ENCODE data around the gene FSD1.
A peak's percentile ranks its signal among the peaks of the same experiment; 100 is the strongest.

FSD1 gene

DNA sequence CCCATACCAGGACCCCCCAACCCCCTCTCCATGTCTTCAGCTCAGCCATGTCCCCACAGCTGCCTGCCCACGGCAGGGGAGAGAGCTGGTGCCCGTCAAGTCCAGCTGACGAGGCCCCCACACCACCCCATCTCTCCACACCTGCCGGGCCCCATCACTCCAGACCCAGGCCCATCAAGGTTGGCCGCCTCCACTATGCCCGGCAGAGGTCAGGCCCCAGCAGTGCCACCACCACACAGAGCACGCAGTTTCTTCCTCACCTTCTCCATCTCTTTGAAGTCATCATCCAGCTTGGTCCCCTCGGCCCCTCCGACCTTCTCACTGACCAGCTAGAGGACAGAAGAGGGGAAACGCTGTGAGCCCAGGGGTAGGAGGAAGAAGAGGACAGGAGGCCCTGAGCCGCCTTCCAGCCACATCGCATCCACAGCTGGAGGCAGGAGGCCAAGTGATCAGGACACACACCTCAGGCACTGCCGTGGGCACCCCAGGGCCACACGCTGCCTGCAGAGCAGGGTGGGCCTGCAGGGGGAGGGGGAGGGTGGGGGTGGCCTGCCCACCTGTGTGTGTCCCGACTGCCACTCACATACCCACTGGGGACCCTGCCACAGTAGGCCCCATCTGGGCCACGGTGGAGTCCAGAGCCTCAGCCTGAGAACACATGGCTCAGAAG is 62.4 kb downstream of the FSD1 start:
- no peak for DNase-seq

DNA sequence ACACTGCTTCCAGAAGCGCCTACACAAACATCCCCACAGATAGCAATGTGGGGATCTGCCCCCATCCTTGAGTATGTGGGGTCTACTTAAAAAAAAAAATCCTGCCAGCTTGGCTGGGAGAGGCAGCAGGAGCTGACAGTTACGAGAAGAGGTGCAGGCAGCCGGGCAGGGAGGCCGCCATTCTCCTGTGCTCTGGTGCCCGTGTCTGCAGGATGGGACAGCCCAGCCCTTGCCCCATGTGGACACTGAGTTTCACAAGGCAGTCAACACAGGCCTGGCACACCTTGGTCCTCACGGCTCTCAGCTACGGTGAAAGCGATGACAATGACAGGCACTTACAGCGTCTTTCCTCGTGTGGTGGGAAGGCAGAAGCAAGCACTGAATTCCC is 62.9 kb downstream of the FSD1 start:
- DNase-seq: no peak

DNA sequence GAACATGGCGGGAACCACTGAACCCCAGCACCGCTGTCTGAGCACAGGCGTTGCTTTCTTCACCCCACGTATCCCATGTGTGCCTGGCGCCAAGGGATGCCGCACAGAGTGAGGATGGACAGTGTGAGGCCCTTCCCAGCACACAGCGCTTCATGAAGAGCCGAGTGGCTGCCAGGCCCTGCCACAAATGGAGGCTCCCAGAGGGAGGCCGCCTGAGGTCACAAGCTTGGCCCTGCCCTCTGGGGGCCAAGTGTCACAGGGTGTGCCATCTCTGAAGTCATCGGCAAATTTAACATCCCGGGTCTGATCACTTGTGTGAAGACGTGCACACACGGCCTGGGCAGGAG is 63.4 kb downstream of the FSD1 start:
- no peak for DNase-seq

DNA sequence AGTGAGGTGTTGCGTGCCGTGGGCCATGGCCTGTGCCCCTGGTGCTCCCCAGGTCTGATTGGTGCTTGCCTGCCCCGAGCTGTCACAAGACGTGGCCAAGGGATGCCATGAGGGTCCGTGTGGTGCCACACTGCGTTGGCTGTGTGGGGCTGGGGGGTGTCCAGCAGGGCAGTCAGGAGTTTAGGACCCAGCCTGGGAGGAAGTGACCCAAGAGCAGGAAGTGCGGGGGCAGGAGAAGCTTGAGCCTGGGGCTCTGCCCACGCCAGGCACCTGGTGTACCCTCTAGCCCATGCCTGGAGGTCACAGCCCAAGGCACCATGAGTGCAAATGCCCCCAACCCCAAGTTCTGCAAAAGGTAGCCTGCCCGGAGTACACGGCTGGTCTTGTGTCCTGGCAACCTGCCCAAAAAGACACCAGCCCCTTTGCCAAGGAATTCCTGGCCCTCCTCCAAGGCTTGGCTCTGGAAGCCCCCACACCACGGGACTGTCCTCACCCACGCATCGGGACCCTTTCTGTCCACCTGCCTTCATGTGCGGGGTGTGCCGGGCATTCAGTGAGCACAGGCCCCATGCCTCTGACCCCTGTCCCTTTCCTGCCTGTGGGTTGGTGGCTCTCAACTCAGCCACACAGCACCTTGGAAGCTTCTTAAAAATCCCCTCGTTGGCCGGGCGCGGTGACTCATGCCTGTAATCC is 63.9 kb downstream of the FSD1 start:
- DNase-seq: no peak

DNA sequence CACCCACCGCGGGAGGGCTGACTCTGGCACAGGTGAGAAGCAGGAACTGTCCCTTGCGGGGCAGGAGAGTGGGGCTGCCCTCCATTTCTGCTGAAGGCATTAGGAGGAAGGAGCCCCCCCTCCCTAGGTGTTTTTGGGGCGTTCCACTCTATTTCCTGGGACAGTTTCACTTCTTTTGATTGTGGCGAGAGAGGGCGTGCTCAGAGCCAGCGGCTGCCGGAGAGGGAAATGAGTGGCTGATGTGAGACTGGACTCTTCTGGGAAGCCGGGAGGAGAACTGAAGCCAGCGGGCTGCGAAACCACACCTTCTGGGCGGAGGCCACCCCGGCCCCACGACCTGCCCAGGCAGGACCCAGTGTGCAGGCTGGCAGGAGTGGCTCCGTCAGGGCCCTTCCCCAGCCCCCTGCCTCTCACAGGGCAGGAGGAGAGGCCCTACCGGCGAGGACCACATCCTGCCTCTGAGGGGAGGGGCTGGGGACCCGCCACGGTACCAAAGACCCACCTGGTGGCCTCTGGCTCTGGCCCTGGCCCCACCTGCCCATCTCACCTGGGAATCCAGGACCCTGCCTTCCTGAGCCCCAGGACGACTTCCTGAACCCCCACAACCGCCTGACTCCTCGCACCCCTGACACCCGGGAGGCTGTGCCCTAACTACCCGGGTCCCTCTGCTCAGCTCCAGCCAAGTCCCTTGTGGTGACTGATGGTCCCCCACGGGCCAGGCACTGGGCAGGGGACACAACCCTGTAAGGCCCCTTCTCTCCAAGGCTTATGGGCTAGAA is 64.9 kb downstream of the FSD1 start:
- DNase-seq: peak; percentile 45

DNA sequence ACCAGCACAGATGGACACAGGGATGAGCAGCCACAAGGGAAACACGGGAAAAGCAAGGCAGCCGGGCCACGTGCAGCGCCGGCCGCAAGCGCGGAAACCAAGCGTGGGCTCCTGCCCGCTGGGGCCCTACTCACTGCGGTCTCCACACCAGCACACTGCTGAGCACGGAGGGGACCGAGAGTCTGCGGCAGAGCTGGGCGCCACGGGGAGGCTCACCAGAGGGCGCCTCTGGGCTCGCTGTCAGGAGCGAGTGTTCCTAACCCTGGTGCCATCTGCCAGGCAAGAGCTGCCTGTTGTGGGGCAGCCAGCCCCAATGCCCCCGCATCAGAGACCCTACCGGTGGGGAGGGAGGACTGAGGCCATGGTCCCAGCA is 65.5 kb downstream of the FSD1 start:
- peak; percentile 59 for DNase-seq

DNA sequence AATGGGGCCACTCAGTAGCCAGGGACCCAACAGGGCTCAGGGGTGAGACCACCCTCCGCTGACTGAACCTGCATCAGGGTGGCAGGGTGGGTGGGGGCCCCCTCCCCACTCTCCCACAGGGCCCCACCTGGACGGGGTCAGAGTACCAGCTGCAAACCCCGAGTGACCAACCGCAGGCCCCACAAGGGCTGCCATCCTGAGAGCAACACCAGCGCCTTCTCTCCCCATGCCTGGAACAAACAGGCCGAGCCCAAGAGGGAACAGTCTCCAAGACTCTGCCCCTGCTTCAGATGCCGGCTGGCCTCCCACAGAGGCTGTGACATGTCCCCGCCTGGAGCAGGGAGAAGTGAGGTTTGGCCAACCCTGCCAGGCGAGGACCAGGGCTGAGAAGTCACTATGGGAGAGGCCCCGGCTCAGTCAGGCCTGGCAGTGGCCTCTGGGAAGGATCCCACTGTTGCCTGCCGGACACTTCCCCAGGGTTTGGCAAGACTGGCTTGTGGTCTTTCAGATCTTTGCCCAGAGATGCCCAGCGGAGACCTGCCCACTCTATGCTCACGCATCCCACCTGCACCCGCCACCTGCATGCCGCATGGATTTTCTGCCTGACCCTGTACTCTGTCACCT is 66.1 kb downstream of the FSD1 start:
- DNase-seq: no peak

DNA sequence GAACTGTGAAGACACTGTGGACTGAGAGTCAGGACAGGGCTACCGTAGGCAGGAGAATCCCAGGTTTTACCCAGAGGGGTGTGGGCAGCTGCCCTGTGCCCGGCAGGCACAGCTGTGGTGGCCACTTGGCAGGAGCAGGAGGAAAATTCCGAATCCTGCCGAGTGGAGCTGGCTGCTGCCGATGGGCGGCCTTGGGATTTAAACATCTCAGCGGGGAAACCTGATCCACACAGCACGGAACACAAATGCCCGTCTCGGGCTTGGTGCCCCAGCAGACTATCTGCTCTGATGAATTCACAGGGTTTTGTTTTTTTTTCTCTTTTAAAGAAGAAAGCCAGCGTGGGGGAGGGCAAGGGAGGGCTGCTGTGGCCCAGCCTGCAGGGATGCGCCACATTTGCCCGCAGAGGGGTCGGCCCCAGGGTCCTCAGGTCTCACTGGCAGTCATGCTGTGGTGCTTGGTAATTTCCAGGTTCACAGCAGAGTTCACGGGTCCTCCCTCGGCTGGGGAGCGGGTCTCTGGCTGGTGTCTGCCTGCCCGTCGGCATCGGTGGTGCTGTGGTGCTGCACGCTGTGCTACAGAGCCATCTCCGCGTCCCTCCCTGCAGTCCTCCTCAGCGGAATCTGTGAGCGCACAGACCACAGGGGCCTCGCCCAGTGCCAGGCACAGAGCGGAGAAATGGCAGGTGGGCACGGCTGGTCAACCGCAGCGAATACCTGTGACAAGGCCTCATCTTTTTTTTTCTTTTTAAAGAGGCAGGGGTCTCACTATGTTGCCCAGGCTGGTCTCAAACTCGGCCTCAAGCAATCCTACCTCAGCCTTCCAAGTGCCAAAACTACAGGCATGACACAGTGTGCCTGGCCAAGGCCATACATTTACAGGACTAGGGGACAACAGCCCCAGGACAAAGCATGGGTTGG is 67.1 kb downstream of the FSD1 start:
- DNase-seq: no peak

DNA sequence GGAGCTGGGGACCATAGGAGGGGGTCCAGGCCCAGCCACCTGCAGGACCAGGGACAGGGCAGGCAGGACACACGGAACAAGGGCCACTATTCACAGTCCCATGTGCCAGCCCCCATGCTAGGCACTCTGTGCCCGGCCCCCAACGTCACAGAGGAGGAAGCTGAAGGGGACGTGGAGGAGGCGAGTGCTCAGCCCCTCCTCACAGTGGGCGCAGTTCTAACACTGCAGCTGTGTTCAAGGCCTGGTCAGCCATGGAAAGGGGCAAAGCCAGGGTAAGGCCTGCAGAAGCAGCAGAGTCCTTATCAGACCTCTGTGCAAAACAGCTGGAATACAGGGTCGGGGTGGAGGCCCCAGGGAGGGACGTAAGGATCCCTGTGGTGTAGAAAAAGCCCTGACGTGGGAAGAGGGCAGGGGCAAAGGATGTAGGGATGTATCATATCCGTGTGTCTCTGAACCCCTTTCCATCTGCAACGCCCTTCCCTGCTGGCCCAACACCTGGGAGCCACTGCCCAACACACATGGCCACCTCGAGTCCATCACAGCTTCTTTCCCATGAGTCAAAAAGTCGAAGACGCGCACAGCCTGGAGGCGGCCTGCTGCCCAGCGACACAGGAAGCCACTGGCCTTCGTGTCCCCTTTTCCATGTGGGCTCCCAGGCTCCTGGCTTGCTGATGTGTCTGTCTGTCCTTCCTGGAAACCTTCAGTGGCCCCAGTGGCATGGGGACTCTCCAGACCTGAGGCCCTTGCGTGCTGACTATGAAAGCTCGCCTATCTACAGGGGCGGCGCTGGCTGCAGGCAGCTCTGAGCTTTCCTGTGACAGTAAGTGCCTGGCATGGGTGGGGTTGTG is 68.0 kb downstream of the FSD1 start:
- DNase-seq: no peak

DNA sequence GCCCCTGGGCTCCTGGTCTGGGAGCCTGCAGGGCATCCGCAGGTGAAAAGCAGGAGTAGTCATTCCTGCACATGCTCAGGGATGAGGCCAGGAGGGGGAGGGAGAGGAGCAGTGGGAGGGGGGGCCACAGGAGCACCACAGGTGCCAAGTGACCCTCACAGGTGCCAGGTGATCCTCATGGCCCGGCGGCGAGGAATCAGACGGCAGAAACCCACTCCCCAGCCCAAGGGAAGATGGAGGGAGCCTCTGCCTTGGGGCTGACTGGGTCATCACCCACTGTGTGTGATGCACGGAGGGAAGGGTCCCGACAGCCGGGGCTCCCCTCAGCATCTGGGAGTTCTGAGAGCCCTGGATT is 68.6 kb downstream of the FSD1 start:
- no peak for DNase-seq

Measured in activated T-cell treated with anti-CD3 and anti-CD28 coated beads for 4 hours (primary cell).